WTC11 (cell line): ENCODE data around the gene ATP6V1C2. TPM values are rescaled to one million over a fixed set of nuclear protein-coding genes. Genes with fewer than 3 reads are reported as not detected.

Experiments used
- ATAC-seq: fragments of 200-7000 bp; cut with Tn5 transposase; 2 replicates; pipeline ENCODE4 v1.10.0; 2021; ENCODE audit warnings: mild to moderate bottlenecking, moderate library complexity
- CTCF ChIA-PET: fragments of 300-600 bp; sonication (Branson Sonifier 250); formaldehyde crosslinking; loops from one replicate; lab custom pipeline; 2021; ENCODE audit warnings: antibody characterized with exemption; lab: Charles Lee
- POLR2A ChIA-PET: fragments of 350-600 bp; sonication (Branson Sonifier 250); formaldehyde crosslinking; loops from one replicate; lab custom pipeline; 2021; ENCODE audit warnings: antibody characterized with exemption; lab: Charles Lee
- DNase-seq: peaks from one replicate; pipeline ENCODE4 v3.0.0; 2021; ENCODE audit warnings: low spot score
- H3K27ac Mint-ChIP-seq: 2 replicates; pipeline ENCODE4 v1.8.0; 2021; ENCODE audit warnings: mixed read lengths
- H3K27me3 Mint-ChIP-seq: 2 replicates; pipeline ENCODE4 v1.8.0; 2021; ENCODE audit warnings: low read depth, mild to moderate bottlenecking, moderate library complexity, mixed read lengths
- H3K36me3 Mint-ChIP-seq: 2 replicates; pipeline ENCODE4 v1.8.0; 2021; ENCODE audit warnings: mixed read lengths
- H3K4me1 Mint-ChIP-seq: 2 replicates; pipeline ENCODE4 v1.8.0; 2022; ENCODE audit warnings: mixed read lengths
- H3K4me3 Mint-ChIP-seq: 2 replicates; pipeline ENCODE4 v1.8.0; 2021; ENCODE audit warnings: mild to moderate bottlenecking, moderate library complexity, mixed read lengths
- H3K9me3 Mint-ChIP-seq: 2 replicates; pipeline ENCODE4 v1.8.0; 2021; ENCODE audit warnings: mixed read lengths
- ETV6 ChIP-seq: sonication (generic); formaldehyde crosslinking; IDR thresholded peaks from 2 replicates; pipeline ENCODE4 v1.8.1; 2022; ENCODE audit warnings: mild to moderate bottlenecking, missing genetic modification reagents
- FOXJ3 ChIP-seq: sonication (generic); formaldehyde crosslinking; IDR thresholded peaks from 2 replicates; pipeline ENCODE4 v1.9.0; 2021; ENCODE audit warnings: missing genetic modification reagents, mild to moderate bottlenecking, borderline replicate concordance
- GABPB1 ChIP-seq: sonication (generic); formaldehyde crosslinking; IDR thresholded peaks from 2 replicates; pipeline ENCODE4 v1.8.1; 2023; ENCODE audit warnings: mild to moderate bottlenecking, missing genetic modification reagents
- IRF2 ChIP-seq: sonication (generic); formaldehyde crosslinking; IDR thresholded peaks from 2 replicates; pipeline ENCODE4 v1.8.0; 2022; ENCODE audit warnings: low read depth, missing genetic modification reagents, borderline replicate concordance
- NR3C1 ChIP-seq: sonication (generic); formaldehyde crosslinking; conservative IDR thresholded peaks from 2 replicates; pipeline ENCODE4 v1.8.1; 2023; ENCODE audit warnings: low read depth, mild to moderate bottlenecking, missing genetic modification reagents
- PRRX2 ChIP-seq: fragments of 250-450 bp; sonication (Bioruptor Pico); IDR thresholded peaks from 2 replicates; pipeline ENCODE4 v1.8.0; 2021; ENCODE audit warnings: mild to moderate bottlenecking
- RELA ChIP-seq: sonication (generic); formaldehyde crosslinking; IDR thresholded peaks from 2 replicates; pipeline ENCODE4 v1.8.1; 2022; ENCODE audit warnings: missing genetic modification reagents, mild to moderate bottlenecking, borderline replicate concordance
- SOX15 ChIP-seq: fragments of 250-450 bp; sonication (Bioruptor Pico); IDR thresholded peaks from 2 replicates; pipeline ENCODE4 v1.9.0; 2021; ENCODE audit warnings: mild to moderate bottlenecking
- ZNF138 ChIP-seq: sonication (generic); formaldehyde crosslinking; conservative IDR thresholded peaks from 2 replicates; pipeline ENCODE4 v1.8.1; 2022; ENCODE audit warnings: mild to moderate bottlenecking, moderate library complexity, missing genetic modification reagents
- ZNF232 ChIP-seq: sonication (generic); formaldehyde crosslinking; IDR thresholded peaks from 2 replicates; pipeline ENCODE4 v1.8.0; 2022; ENCODE audit warnings: mild to moderate bottlenecking, missing genetic modification reagents
- ZNF416 ChIP-seq: fragments of 250-450 bp; sonication (Bioruptor Pico); IDR thresholded peaks from 2 replicates; pipeline ENCODE4 v1.9.0; 2021; ENCODE audit warnings: mild to moderate bottlenecking, inconsistent platforms
- total RNA-seq: library from RNA; stranded (reverse); gene quantifications from 3 replicates; pipeline ENCODE4 v1.2.3, GENCODE V29; 2021
- TF ChIP-seq, protein P1 (sequence below): sonication (generic); formaldehyde crosslinking; IDR thresholded peaks from 2 replicates; pipeline ENCODE4 v1.8.1; 2023; ENCODE audit warnings: mild to moderate bottlenecking, missing genetic modification reagents
- TF ChIP-seq, protein P2 (sequence below): sonication (generic); formaldehyde crosslinking; IDR thresholded peaks from 2 replicates; pipeline ENCODE4 v1.8.1; 2023; ENCODE audit warnings: mild to moderate bottlenecking, missing genetic modification reagents, moderate library complexity
- TF ChIP-seq, protein P3 (sequence below): sonication (generic); formaldehyde crosslinking; IDR thresholded peaks from 2 replicates; pipeline ENCODE4 v1.8.0; 2023; ENCODE audit warnings: missing genetic modification reagents
- TF ChIP-seq, protein P4 (sequence below): sonication (generic); formaldehyde crosslinking; IDR thresholded peaks from 2 replicates; pipeline ENCODE4 v1.8.1; 2022; ENCODE audit warnings: low read depth, mild to moderate bottlenecking, moderate library complexity, missing genetic modification reagents, borderline replicate concordance
- TF ChIP-seq, protein P5 (sequence below): fragments of 250-450 bp; sonication (Bioruptor Pico); IDR thresholded peaks from 2 replicates; pipeline ENCODE4 v1.9.0; 2021; ENCODE audit warnings: mild to moderate bottlenecking, borderline replicate concordance
- TF ChIP-seq, protein P6 (sequence below): sonication (generic); formaldehyde crosslinking; IDR thresholded peaks from 2 replicates; pipeline ENCODE4 v1.8.1; 2023; ENCODE audit warnings: mild to moderate bottlenecking, missing genetic modification reagents, borderline replicate concordance

The ATP6V1C2 gene
- total RNA-seq, 1 experiment from 2014 or later, result 0.42 TPM

DNA sequence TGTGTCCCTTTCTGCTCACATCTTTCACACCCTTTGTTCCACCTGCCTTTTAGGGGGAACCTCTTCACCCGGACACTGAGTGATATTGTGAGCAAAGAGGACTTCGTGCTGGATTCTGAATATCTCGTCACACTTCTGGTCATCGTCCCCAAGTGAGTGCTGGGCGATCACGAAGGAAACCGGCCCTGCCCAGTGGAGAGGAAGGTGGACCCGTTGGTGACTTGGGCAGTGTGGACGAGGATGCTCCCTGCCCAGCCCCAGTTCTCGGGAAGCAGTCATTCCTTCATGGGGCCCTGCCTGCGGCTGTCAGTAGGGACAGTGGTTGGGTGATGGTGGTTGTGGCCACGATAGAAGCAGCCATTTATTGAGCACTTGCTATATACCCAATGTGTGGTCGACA, 50.4 kb downstream of the ATP6V1C2 start:
- ChIA-PET CTCF (no interaction called here), POLR2A (no interaction called here)
- TF ChIP-seq, protein P1, sequence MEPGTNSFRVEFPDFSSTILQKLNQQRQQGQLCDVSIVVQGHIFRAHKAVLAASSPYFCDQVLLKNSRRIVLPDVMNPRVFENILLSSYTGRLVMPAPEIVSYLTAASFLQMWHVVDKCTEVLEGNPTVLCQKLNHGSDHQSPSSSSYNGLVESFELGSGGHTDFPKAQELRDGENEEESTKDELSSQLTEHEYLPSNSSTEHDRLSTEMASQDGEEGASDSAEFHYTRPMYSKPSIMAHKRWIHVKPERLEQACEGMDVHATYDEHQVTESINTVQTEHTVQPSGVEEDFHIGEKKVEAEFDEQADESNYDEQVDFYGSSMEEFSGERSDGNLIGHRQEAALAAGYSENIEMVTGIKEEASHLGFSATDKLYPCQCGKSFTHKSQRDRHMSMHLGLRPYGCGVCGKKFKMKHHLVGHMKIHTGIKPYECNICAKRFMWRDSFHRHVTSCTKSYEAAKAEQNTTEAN (CRISPR knock-in tag), result no peak
- TF ChIP-seq, protein P2, sequence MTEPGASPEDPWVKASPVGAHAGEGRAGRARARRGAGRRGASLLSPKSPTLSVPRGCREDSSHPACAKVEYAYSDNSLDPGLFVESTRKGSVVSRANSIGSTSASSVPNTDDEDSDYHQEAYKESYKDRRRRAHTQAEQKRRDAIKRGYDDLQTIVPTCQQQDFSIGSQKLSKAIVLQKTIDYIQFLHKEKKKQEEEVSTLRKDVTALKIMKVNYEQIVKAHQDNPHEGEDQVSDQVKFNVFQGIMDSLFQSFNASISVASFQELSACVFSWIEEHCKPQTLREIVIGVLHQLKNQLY (CRISPR knock-in tag), result no peak
- no peak for TF ChIP-seq ZNF232 (CRISPR knock-in tag)
- TF ChIP-seq, protein P3, sequence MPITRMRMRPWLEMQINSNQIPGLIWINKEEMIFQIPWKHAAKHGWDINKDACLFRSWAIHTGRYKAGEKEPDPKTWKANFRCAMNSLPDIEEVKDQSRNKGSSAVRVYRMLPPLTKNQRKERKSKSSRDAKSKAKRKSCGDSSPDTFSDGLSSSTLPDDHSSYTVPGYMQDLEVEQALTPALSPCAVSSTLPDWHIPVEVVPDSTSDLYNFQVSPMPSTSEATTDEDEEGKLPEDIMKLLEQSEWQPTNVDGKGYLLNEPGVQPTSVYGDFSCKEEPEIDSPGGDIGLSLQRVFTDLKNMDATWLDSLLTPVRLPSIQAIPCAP, result no peak
- no peak for TF ChIP-seq FOXJ3 (CRISPR knock-in tag)
- TF ChIP-seq, protein P4, sequence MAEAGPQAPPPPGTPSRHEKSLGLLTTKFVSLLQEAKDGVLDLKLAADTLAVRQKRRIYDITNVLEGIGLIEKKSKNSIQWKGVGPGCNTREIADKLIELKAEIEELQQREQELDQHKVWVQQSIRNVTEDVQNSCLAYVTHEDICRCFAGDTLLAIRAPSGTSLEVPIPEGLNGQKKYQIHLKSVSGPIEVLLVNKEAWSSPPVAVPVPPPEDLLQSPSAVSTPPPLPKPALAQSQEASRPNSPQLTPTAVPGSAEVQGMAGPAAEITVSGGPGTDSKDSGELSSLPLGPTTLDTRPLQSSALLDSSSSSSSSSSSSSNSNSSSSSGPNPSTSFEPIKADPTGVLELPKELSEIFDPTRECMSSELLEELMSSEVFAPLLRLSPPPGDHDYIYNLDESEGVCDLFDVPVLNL (CRISPR knock-in tag), result no peak
- no peak for TF ChIP-seq GABPB1 (CRISPR knock-in tag)
- TF ChIP-seq, protein P5, sequence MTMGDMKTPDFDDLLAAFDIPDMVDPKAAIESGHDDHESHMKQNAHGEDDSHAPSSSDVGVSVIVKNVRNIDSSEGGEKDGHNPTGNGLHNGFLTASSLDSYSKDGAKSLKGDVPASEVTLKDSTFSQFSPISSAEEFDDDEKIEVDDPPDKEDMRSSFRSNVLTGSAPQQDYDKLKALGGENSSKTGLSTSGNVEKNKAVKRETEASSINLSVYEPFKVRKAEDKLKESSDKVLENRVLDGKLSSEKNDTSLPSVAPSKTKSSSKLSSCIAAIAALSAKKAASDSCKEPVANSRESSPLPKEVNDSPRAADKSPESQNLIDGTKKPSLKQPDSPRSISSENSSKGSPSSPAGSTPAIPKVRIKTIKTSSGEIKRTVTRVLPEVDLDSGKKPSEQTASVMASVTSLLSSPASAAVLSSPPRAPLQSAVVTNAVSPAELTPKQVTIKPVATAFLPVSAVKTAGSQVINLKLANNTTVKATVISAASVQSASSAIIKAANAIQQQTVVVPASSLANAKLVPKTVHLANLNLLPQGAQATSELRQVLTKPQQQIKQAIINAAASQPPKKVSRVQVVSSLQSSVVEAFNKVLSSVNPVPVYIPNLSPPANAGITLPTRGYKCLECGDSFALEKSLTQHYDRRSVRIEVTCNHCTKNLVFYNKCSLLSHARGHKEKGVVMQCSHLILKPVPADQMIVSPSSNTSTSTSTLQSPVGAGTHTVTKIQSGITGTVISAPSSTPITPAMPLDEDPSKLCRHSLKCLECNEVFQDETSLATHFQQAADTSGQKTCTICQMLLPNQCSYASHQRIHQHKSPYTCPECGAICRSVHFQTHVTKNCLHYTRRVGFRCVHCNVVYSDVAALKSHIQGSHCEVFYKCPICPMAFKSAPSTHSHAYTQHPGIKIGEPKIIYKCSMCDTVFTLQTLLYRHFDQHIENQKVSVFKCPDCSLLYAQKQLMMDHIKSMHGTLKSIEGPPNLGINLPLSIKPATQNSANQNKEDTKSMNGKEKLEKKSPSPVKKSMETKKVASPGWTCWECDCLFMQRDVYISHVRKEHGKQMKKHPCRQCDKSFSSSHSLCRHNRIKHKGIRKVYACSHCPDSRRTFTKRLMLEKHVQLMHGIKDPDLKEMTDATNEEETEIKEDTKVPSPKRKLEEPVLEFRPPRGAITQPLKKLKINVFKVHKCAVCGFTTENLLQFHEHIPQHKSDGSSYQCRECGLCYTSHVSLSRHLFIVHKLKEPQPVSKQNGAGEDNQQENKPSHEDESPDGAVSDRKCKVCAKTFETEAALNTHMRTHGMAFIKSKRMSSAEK, result no peak
- no peak for TF ChIP-seq NR3C1 (CRISPR knock-in tag)
- TF ChIP-seq RELA, result no peak
- no peak for TF ChIP-seq IRF2 (CRISPR knock-in tag)
- no peak for TF ChIP-seq PRRX2 (CRISPR knock-in tag)
- no peak for TF ChIP-seq ETV6
- TF ChIP-seq SOX15, result no peak
- TF ChIP-seq ZNF416 (CRISPR knock-in tag), result no peak
- TF ChIP-seq, protein P6, sequence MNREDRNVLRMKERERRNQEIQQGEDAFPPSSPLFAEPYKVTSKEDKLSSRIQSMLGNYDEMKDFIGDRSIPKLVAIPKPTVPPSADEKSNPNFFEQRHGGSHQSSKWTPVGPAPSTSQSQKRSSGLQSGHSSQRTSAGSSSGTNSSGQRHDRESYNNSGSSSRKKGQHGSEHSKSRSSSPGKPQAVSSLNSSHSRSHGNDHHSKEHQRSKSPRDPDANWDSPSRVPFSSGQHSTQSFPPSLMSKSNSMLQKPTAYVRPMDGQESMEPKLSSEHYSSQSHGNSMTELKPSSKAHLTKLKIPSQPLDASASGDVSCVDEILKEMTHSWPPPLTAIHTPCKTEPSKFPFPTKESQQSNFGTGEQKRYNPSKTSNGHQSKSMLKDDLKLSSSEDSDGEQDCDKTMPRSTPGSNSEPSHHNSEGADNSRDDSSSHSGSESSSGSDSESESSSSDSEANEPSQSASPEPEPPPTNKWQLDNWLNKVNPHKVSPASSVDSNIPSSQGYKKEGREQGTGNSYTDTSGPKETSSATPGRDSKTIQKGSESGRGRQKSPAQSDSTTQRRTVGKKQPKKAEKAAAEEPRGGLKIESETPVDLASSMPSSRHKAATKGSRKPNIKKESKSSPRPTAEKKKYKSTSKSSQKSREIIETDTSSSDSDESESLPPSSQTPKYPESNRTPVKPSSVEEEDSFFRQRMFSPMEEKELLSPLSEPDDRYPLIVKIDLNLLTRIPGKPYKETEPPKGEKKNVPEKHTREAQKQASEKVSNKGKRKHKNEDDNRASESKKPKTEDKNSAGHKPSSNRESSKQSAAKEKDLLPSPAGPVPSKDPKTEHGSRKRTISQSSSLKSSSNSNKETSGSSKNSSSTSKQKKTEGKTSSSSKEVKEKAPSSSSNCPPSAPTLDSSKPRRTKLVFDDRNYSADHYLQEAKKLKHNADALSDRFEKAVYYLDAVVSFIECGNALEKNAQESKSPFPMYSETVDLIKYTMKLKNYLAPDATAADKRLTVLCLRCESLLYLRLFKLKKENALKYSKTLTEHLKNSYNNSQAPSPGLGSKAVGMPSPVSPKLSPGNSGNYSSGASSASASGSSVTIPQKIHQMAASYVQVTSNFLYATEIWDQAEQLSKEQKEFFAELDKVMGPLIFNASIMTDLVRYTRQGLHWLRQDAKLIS (CRISPR knock-in tag), result no peak
- TF ChIP-seq ZNF138 (CRISPR knock-in tag), result no peak
- H3K9me3 Mint-ChIP-seq, result no peaks in the 10 kb centered on the region
- H3K4me3 Mint-ChIP-seq, result no peak overlapping the region
- ATAC-seq (no peak), DNase-seq (no peak)
- no peaks in the 10 kb centered on the region for H3K27me3 Mint-ChIP-seq
- H3K4me1 Mint-ChIP-seq, result peaks cover 5% of the 10 kb centered on the region; the same call in 1 of the 2 replicates
- no peak overlapping the region for H3K27ac Mint-ChIP-seq
- H3K36me3 Mint-ChIP-seq, result no peaks in the 10 kb centered on the region
